Activated T-cell treated with anti-CD3 and anti-CD28 coated beads for 48 hours (primary cell): ENCODE data around the gene FIP1L1.
"Not testable (repeated sequence)": the region's sequence is repeated elsewhere in the genome, so short reads cannot be mapped to it uniquely, and the experiment has no call there.

Source experiments
- DNase-seq: peaks from one replicate; pipeline ENCODE4 v3.0.0-alpha.2; 2020; ENCODE audit warnings: low read depth

The FIP1L1 gene

DNA sequence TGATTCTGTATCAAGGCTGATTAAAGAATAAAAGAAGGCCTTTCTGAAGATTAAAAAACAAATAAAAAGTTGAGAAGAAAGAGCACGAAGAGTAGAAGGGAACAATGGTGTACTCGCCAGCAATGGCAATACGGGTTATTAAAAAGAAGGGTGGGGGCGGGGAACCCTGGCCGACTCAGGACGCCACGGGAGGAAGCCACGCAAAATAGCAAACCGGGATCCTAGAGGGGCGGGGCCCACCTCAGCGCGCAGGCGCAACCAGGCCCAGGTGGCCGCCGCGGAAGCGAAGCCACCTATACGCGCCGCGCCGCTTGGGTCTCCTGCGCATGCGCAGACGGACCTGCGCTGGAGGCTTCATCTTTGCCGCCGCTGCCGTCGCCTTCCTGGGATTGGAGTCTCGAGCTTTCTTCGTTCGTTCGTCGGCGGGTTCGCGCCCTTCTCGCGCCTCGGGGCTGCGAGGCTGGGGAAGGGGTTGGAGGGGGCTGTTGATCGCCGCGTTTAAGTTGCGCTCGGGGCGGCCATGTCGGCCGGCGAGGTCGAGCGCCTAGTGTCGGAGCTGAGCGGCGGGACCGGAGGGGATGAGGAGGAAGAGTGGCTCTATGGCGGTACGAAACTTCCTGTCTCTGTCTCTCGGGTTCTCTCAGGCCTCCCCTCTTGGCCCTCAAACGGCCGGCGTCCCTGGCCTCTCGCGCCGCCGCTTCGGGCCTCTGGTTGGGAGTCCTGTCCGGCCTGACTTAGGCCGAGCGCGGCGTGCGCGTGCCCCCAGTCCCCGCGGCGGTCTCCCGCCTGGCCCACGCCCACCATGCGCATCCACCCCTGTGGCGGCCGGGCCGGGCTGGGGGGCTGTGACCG, at the start of gene FIP1L1:
Gene FIP1L1 (plus strand): TSS at position 323 of the 852 bp plus-strand sequence. CDS start 198 bp downstream, at position 521.
- DNase-seq, result peak; percentile 95

DNA sequence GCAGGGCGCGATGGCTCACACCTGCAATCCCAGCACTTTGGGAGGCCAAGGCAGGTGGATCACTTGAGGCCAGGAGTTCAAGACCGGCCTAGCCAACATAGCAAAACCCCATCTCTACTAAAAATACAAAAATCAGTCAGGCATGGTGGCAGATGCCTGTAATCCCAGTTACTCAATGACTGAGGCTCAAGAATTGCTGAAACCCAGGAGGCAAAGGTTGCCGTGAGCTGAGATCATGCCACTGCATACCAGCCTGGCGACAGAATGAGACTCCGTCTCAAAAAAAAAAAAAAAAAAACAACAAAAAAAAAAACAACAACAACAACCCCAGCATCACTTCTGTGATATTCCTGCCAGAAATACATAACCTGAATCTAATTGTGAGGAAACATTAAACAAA, 42.5 kb upstream of the FIP1L1 start:
- DNase-seq, result not testable (repeated sequence)

- not testable (repeated sequence) for DNase-seq
Measured at GRCh38 chr4:53340145-53340544, 37.3 kb upstream of the FIP1L1 start.

- DNase-seq, result not testable (repeated sequence)
Measured at GRCh38 chr4:53346392-53346791, 31.0 kb upstream of the FIP1L1 start.

- DNase-seq, result no peak
Measured at GRCh38 chr4:53346920-53347852, 30.3 kb upstream of the FIP1L1 start.

GRCh38 chr4:53348046-53348445, 29.4 kb upstream of the FIP1L1 start:
- DNase-seq, result no peak

- no peak for DNase-seq
Measured at GRCh38 chr4:53349091-53349491, 28.4 kb upstream of the FIP1L1 start.

DNA sequence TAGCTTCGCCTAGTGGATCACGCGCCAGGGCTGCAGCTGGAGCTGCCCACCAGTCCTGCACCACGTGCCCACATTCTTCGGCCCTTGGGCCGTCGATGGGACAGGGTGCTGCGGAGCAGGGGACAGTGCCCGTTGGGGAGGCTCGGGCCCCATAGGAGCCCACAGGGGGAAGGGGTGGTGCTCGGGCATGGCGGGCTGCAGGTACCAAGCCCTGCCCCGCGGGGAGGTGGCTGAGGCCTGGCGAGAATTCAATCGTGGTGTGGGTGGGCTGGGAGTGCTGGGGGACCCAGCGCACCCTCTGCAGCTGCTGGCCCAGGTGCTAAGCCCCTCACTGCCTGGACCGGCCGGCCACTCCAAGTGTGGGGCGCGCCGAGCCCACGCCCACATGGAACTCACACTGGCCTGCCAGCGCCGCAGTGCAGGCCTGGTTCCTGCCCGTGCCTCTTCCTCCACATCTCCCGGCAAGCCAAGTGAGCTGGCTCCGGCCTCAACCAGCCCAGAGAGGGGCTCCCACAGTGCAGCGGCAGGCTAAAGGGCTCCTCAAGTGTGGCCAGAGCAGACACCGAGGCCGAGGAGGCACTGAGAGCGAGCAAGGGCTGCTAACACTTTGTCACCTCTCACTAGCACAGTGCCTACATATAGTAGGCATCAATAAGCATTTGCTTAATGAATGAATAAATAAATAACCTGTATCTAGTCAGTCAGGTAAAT, 23.3 kb upstream of the FIP1L1 start:
- no peak for DNase-seq

DNA sequence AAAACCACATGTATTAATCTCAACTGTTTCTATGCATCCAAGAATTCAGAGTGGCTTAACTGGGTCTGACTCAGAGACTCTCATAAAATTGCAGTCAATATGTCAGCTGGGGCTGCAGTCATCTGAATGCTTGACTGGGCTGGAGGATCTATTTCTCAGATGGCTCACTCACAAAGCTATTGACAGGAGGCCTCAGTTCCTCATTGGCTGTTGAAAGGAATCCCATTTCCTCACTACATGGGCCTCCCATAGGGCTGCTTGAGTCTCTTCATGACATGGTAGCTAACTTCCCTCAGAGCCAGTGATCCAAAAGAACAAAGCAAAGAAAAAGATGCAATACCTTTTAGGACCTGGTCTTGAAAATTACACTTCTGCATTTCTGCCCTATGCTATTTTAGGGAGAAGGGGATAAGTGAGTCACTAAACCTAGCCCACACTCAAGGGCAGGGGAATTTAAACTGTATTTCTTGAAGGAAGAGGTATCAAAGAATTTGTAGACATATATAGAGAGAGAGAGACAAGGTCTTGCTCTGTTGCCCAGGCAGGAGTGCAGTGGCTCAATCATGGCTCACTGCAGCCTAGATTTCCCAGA, 21.4 kb upstream of the FIP1L1 start:
- DNase-seq, result no peak

- DNase-seq, result no peak
Measured at GRCh38 chr4:53361451-53361850, 16.0 kb upstream of the FIP1L1 start.

GRCh38 chr4:53362093-53362492, 15.3 kb upstream of the FIP1L1 start:
- DNase-seq, result no peak

- no peak for DNase-seq
Measured at GRCh38 chr4:53364624-53365023, 12.8 kb upstream of the FIP1L1 start.

GRCh38 chr4:53365121-53365485, 12.3 kb upstream of the FIP1L1 start:
- no peak for DNase-seq

GRCh38 chr4:53365486-53366300, 11.7 kb upstream of the FIP1L1 start, which contains the start of gene SCFD2:
Gene SCFD2 (minus strand): TSS chr4:53366061.
- DNase-seq, result peak; percentile 90

DNA sequence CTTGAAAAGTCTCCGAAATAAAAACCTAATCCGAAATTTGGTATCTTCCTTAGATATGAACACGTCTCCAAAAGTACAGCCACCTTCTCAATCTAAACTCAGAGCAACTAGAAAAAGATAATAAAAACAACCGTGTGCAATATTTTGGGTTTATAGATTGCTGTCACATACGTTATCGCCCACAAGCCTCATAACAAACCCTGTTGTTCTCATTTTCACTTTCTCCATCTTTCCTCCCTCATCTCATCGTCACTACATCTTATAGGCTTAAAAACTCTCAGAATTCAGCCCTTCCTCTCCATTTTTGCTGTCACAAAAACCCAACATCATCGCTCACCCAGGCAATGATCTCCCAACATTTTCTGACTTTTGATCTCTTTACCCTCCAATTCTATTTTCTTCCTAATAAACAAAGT, 11.1 kb upstream of the FIP1L1 start:
- DNase-seq, result no peak

- DNase-seq, result no peak
Measured at GRCh38 chr4:53367721-53368120, 9.7 kb upstream of the FIP1L1 start.

DNA sequence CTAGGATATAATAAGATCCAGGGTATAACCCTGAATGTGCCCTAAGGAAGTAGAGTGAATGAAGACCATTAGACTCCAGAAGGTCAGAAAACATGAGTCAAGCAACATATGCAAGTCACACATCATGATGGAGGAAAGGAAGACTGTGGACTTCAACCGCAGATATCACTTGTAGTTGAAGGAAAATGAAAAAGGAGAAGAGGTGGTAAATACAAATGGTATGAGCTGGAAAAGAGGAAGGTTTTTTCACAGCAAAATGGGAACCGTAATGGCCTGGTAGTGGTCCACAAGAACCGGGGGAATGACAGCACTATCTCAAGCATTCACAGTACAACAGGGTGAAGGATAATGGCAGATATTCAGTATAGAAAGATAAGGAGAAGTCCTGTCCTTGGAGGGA, 6.4 kb upstream of the FIP1L1 start:
- no peak for DNase-seq

DNA sequence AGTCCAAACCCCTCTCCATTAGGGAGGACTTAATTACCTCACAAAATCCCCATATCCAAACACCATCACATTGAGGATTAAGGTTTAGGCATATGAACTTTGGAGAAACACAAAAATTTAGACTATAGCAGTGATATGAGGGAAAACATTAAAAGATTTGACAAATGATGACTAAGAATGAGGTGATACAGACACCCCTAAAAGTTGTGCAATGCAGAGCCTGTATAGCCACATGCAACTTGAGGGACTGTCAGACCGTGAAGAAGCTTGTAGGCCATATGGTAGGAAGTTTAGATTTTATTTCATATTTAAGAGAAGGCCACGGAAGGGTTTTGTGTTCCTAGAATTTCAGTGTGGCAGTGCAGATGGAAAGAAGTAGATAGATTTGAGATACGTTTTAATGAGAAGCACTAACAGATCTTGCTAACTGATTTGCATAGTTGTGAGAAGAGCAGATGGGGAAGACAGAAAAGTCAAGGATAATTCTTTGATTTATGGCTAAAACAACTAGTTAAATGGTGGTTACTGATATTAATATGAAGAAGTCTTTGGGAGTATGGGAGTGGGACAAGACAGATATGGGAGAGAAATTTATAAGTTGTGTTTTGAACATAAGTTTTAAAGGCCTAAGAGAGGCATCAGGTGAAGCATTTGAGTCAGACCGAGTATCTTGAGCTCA, 5.5 kb upstream of the FIP1L1 start:
- no peak for DNase-seq

GRCh38 chr4:53374777-53375258, 2.6 kb upstream of the FIP1L1 start:
- DNase-seq, result no peak

DNA sequence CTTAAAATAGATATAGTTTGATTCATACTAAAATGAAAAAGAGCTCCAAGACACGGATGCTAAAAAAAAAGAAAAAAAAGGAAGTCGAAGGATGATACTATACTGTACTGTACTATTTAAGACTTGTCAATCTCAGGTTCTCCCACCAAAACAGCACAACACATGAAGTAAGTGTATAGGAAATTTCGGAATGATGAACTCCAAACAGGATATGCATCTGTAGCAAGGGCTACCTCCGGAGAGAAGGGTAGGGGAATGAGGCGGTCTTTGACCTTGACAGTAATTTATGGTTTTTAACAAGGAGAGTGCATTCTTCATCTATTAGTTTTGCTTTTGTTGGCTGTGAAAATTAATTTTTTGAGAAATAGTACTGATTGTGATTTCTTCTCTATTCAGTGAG, 541 bp upstream of the FIP1L1 start:
- no peak for DNase-seq
